WTC11 (cell line): Measurements from ENCODE around the gene COL27A1. TPM values are rescaled to one million over a fixed set of nuclear protein-coding genes. Genes with fewer than 3 reads are reported as not detected.

ENCODE experiments used
- ATAC-seq: fragments of 200-7000 bp; cut with Tn5 transposase; 2 replicates; pipeline ENCODE4 v1.10.0; 2021; ENCODE audit warnings: mild to moderate bottlenecking, moderate library complexity
- CTCF ChIA-PET: fragments of 300-600 bp; sonication (Branson Sonifier 250); formaldehyde crosslinking; loops from one replicate; lab custom pipeline; 2021; ENCODE audit warnings: antibody characterized with exemption; lab: Charles Lee
- POLR2A ChIA-PET: fragments of 350-600 bp; sonication (Branson Sonifier 250); formaldehyde crosslinking; loops from one replicate; lab custom pipeline; 2021; ENCODE audit warnings: antibody characterized with exemption; lab: Charles Lee
- DNase-seq: peaks from one replicate; pipeline ENCODE4 v3.0.0; 2021; ENCODE audit warnings: low spot score
- H3K27ac Mint-ChIP-seq: 2 replicates; pipeline ENCODE4 v1.8.0; 2021; ENCODE audit warnings: mixed read lengths
- H3K27me3 Mint-ChIP-seq: 2 replicates; pipeline ENCODE4 v1.8.0; 2021; ENCODE audit warnings: low read depth, mild to moderate bottlenecking, moderate library complexity, mixed read lengths
- H3K36me3 Mint-ChIP-seq: 2 replicates; pipeline ENCODE4 v1.8.0; 2021; ENCODE audit warnings: mixed read lengths
- H3K4me1 Mint-ChIP-seq: 2 replicates; pipeline ENCODE4 v1.8.0; 2022; ENCODE audit warnings: mixed read lengths
- H3K4me3 Mint-ChIP-seq: 2 replicates; pipeline ENCODE4 v1.8.0; 2021; ENCODE audit warnings: mild to moderate bottlenecking, moderate library complexity, mixed read lengths
- H3K9me3 Mint-ChIP-seq: 2 replicates; pipeline ENCODE4 v1.8.0; 2021; ENCODE audit warnings: mixed read lengths
- ATF1 ChIP-seq: sonication (generic); formaldehyde crosslinking; IDR thresholded peaks from 2 replicates; pipeline ENCODE4 v1.8.1; 2023; ENCODE audit warnings: mild to moderate bottlenecking, moderate library complexity, missing genetic modification reagents
- ATF2 ChIP-seq: sonication (generic); formaldehyde crosslinking; IDR thresholded peaks from 2 replicates; pipeline ENCODE4 v1.8.1; 2022; ENCODE audit warnings: low read depth, missing genetic modification reagents, borderline replicate concordance
- CREM ChIP-seq: sonication (generic); formaldehyde crosslinking; IDR thresholded peaks from 2 replicates; pipeline ENCODE4 v1.8.1; 2022; ENCODE audit warnings: mild to moderate bottlenecking, missing genetic modification reagents, moderate library complexity
- ERG ChIP-seq: fragments of 250-450 bp; sonication (Bioruptor Pico); IDR thresholded peaks from 2 replicates; pipeline ENCODE4 v1.8.0; 2021; ENCODE audit warnings: mild to moderate bottlenecking
- FOXK1 ChIP-seq: sonication (generic); formaldehyde crosslinking; IDR thresholded peaks from 2 replicates; pipeline ENCODE4 v1.8.0; 2022; ENCODE audit warnings: mild to moderate bottlenecking, moderate library complexity, missing genetic modification reagents
- HMGA2 ChIP-seq: fragments of 250-450 bp; sonication (Bioruptor Pico); IDR thresholded peaks from 2 replicates; pipeline ENCODE4 v1.4.0; 2021; ENCODE audit warnings: mild to moderate bottlenecking, moderate library complexity
- IRF1 ChIP-seq: sonication (generic); formaldehyde crosslinking; IDR thresholded peaks from 2 replicates; pipeline ENCODE4 v1.8.0; 2023; ENCODE audit warnings: missing genetic modification reagents
- IRF2 ChIP-seq: sonication (generic); formaldehyde crosslinking; IDR thresholded peaks from 2 replicates; pipeline ENCODE4 v1.8.0; 2022; ENCODE audit warnings: low read depth, missing genetic modification reagents, borderline replicate concordance
- KAT7 ChIP-seq: sonication (generic); formaldehyde crosslinking; IDR thresholded peaks from 2 replicates; pipeline ENCODE4 v1.8.1; 2023; ENCODE audit warnings: missing genetic modification reagents, mild to moderate bottlenecking, borderline replicate concordance
- STAT6 ChIP-seq: sonication (generic); formaldehyde crosslinking; conservative IDR thresholded peaks from 2 replicates; pipeline ENCODE4 v1.8.1; 2023; ENCODE audit warnings: mild to moderate bottlenecking, low read depth, missing genetic modification reagents, moderate library complexity
- TCF7 ChIP-seq: sonication (generic); formaldehyde crosslinking; IDR thresholded peaks from 2 replicates; pipeline ENCODE4 v1.8.0; 2022; ENCODE audit warnings: mild to moderate bottlenecking, low read depth, missing genetic modification reagents, moderate library complexity
- ZBTB21 ChIP-seq: sonication (generic); formaldehyde crosslinking; IDR thresholded peaks from 2 replicates; pipeline ENCODE4 v1.8.1; 2023; ENCODE audit warnings: mild to moderate bottlenecking, missing genetic modification reagents, borderline replicate concordance
- ZBTB43 ChIP-seq: sonication (generic); formaldehyde crosslinking; IDR thresholded peaks from 2 replicates; pipeline ENCODE4 v1.8.1; 2023; ENCODE audit warnings: mild to moderate bottlenecking, missing genetic modification reagents
- ZNF121 ChIP-seq: sonication (generic); formaldehyde crosslinking; IDR thresholded peaks from 2 replicates; pipeline ENCODE4 v1.8.0; 2023; ENCODE audit warnings: missing genetic modification reagents
- ZNF138 ChIP-seq: sonication (generic); formaldehyde crosslinking; conservative IDR thresholded peaks from 2 replicates; pipeline ENCODE4 v1.8.1; 2022; ENCODE audit warnings: mild to moderate bottlenecking, moderate library complexity, missing genetic modification reagents
- ZNF263 ChIP-seq: sonication (generic); formaldehyde crosslinking; IDR thresholded peaks from 2 replicates; pipeline ENCODE4 v1.8.1; 2022; ENCODE audit warnings: low read depth, mild to moderate bottlenecking, moderate library complexity, missing genetic modification reagents
- total RNA-seq: library from RNA; stranded (reverse); gene quantifications from 3 replicates; pipeline ENCODE4 v1.2.3, GENCODE V29; 2021

Gene COL27A1
- total RNA-seq, 1 experiment from 2014 or later: 47.5 TPM

- no peak for TF ChIP-seq ATF2 (CRISPR knock-in tag)
- no peak for TF ChIP-seq IRF1
- TF ChIP-seq ZBTB21 (CRISPR knock-in tag): no peak
- no peak for TF ChIP-seq CREM (CRISPR knock-in tag)
- TF ChIP-seq TCF7 (CRISPR knock-in tag): no peak
- TF ChIP-seq STAT6 (CRISPR knock-in tag): no peak
- no peak for TF ChIP-seq ZNF263 (CRISPR knock-in tag)
- TF ChIP-seq ZNF121 (CRISPR knock-in tag): no peak
These were observed 127.6 kb downstream of the COL27A1 start (continued) for GRCh38 chr9:114282926-114283325.

GRCh38 chr9:114283551-114284111, 128.3 kb downstream of the COL27A1 start:
- Mint-ChIP-seq H3K36me3 (peaks cover 9% of the 10 kb centered on the region), H3K9me3 (no peaks in the 10 kb centered on the region), H3K27me3 (no peaks in the 10 kb centered on the region), H3K4me1 (peaks cover 7% of the 10 kb centered on the region), H3K27ac (no peak overlapping the region), H3K4me3 (no peak overlapping the region)
- ATAC-seq (no peak), DNase-seq (peak; percentile 6)
- ChIA-PET POLR2A (no interaction called here), CTCF (interaction anchor here (1.3 kb wide), 1 partner anchor 188 kb away, joined by 4 read pairs; no protein-coding TSS in a partner anchor)
- TF ChIP-seq ZNF138 (CRISPR knock-in tag): no peak

- Mint-ChIP-seq H3K4me3 (no peak overlapping the region), H3K36me3 (peaks cover 9% of the 10 kb centered on the region), H3K4me1 (peaks cover 7% of the 10 kb centered on the region), H3K9me3 (no peaks in the 10 kb centered on the region), H3K27me3 (no peaks in the 10 kb centered on the region), H3K27ac (no peak overlapping the region)
- ChIA-PET POLR2A (no interaction called here), CTCF (interaction anchor here (9.0 kb wide), 1 partner anchor 176 kb away, joined by 232 read pairs; no protein-coding TSS in a partner anchor)
- peak; percentile 7 for DNase-seq
- no peak for TF ChIP-seq KAT7 (CRISPR knock-in tag)
- no peak for TF ChIP-seq IRF2 (CRISPR knock-in tag)
- TF ChIP-seq HMGA2: no peak
- TF ChIP-seq ERG (CRISPR knock-in tag): no peak
- TF ChIP-seq ATF2 (CRISPR knock-in tag): no peak
- TF ChIP-seq ATF1: no peak
- TF ChIP-seq FOXK1: no peak
- no peak for TF ChIP-seq ZBTB43
- no peak for TF ChIP-seq IRF1
- no peak for TF ChIP-seq STAT6 (CRISPR knock-in tag)
- ATAC-seq: no peak
These were observed 129.2 kb downstream of the COL27A1 start for GRCh38 chr9:114284316-114285060.
